Measurements from ENCODE around the gene PCYOX1L.
"Not testable (repeated sequence)": the region's sequence is repeated elsewhere in the genome, so short reads cannot be mapped to it uniquely, and the experiment has no call there.

Gene PCYOX1L

GRCh38 chr5:149383399-149383798, 25.6 kb downstream of the PCYOX1L start:
- no peak for DNase-seq (ENCODE audit: extremely low read depth in 1 of 2, low read depth in 1 of 2)

GRCh38 chr5:149386166-149386565, 28.3 kb downstream of the PCYOX1L start:
- DNase-seq (ENCODE audit: extremely low read depth in 1 of 2, low read depth in 1 of 2): no peak

GRCh38 chr5:149387081-149387631, 29.3 kb downstream of the PCYOX1L start:
- DNase-seq (ENCODE audit: extremely low read depth in 1 of 2, low read depth in 1 of 2): no peak

- no peak for DNase-seq (ENCODE audit: extremely low read depth in 1 of 2, low read depth in 1 of 2)
Measured at GRCh38 chr5:149387982-149388381, 30.1 kb downstream of the PCYOX1L start.

- no peak for DNase-seq (ENCODE audit: extremely low read depth in 1 of 2, low read depth in 1 of 2)
Measured at GRCh38 chr5:149388498-149389190, 30.8 kb downstream of the PCYOX1L start.

- no peak for DNase-seq (ENCODE audit: extremely low read depth in 1 of 2, low read depth in 1 of 2)
Measured at GRCh38 chr5:149389552-149390495, 32.0 kb downstream of the PCYOX1L start.

GRCh38 chr5:149391076-149391475, 33.2 kb downstream of the PCYOX1L start:
- not testable (repeated sequence) for DNase-seq (ENCODE audit: extremely low read depth in 1 of 2, low read depth in 1 of 2)

GRCh38 chr5:149391524-149391923, 33.7 kb downstream of the PCYOX1L start:
- DNase-seq (ENCODE audit: extremely low read depth in 1 of 2, low read depth in 1 of 2): no peak

GRCh38 chr5:149392718-149393117, 34.9 kb downstream of the PCYOX1L start:
- DNase-seq (ENCODE audit: extremely low read depth in 1 of 2, low read depth in 1 of 2): no peak

- not testable (repeated sequence) for DNase-seq (ENCODE audit: extremely low read depth in 1 of 2, low read depth in 1 of 2)
Measured at GRCh38 chr5:149394996-149395395, 37.1 kb downstream of the PCYOX1L start.

GRCh38 chr5:149397530-149397929, 39.7 kb downstream of the PCYOX1L start:
- DNase-seq (ENCODE audit: extremely low read depth in 1 of 2, low read depth in 1 of 2): no peak

- not testable (repeated sequence) for DNase-seq (ENCODE audit: extremely low read depth in 1 of 2, low read depth in 1 of 2)
Measured at GRCh38 chr5:149398747-149399266, 41.0 kb downstream of the PCYOX1L start.

GRCh38 chr5:149399775-149400174, 41.9 kb downstream of the PCYOX1L start:
- no peak for DNase-seq (ENCODE audit: extremely low read depth in 1 of 2, low read depth in 1 of 2)

GRCh38 chr5:149400304-149400703, 42.5 kb downstream of the PCYOX1L start:
- DNase-seq (ENCODE audit: extremely low read depth in 1 of 2, low read depth in 1 of 2): no peak

- DNase-seq (ENCODE audit: extremely low read depth in 1 of 2, low read depth in 1 of 2): no peak
Measured at GRCh38 chr5:149401051-149401450, 43.2 kb downstream of the PCYOX1L start.

- DNase-seq (ENCODE audit: extremely low read depth in 1 of 2, low read depth in 1 of 2): no peak
Measured at GRCh38 chr5:149402291-149402690, 44.4 kb downstream of the PCYOX1L start.

- DNase-seq (ENCODE audit: extremely low read depth in 1 of 2, low read depth in 1 of 2): no peak
Measured at GRCh38 chr5:149403923-149404745, 46.3 kb downstream of the PCYOX1L start.

- no peak for DNase-seq (ENCODE audit: extremely low read depth in 1 of 2, low read depth in 1 of 2)
Measured at GRCh38 chr5:149404746-149405549, 47.1 kb downstream of the PCYOX1L start.

- no peak for DNase-seq (ENCODE audit: extremely low read depth in 1 of 2, low read depth in 1 of 2)
Measured at GRCh38 chr5:149405550-149406202, 47.8 kb downstream of the PCYOX1L start.
